Mesenchymal stem cell (in vitro differentiated cells and primary cell): ENCODE results near the gene CDYL.
"Not testable (repeated sequence)": the region's sequence is repeated elsewhere in the genome, so short reads cannot be mapped to it uniquely, and the experiment has no call there.

Source experiments
- DNase-seq: peaks from one replicate; pipeline ENCODE4 v3.0.0-alpha.2; 2013
- H2AFZ ChIP-seq: one replicate; pipeline ENCODE4 v1.6.1; 2013; ENCODE audit warnings: low read depth, mild to moderate bottlenecking, control low read depth, inconsistent platforms, low read length, moderate library complexity
- H2AK5ac ChIP-seq: 2 replicates; pipeline ENCODE4 v1.6.1; 2013; ENCODE audit warnings: low read length, moderate library complexity, mild to moderate bottlenecking, inconsistent platforms; ENCODE audit not compliant: severe bottlenecking
- H2BK120ac ChIP-seq: one replicate; pipeline ENCODE4 v1.6.1; 2013; ENCODE audit warnings: low read depth, mild to moderate bottlenecking, inconsistent platforms, low read length, moderate library complexity
- H2BK12ac ChIP-seq, 2 experiments: one replicate each; pipeline ENCODE4 v1.6.1; 2013; ENCODE audit warnings: inconsistent platforms in 2 of 2, low read length in 2 of 2, mild to moderate bottlenecking in 2 of 2, moderate library complexity in 2 of 2, control low read depth in 1 of 2
- H2BK15ac ChIP-seq: one replicate; pipeline ENCODE4 v1.6.1; 2013; ENCODE audit warnings: mild to moderate bottlenecking, low read depth, inconsistent platforms; ENCODE audit not compliant: poor library complexity, severe bottlenecking
- H2BK5ac ChIP-seq: 2 replicates; pipeline ENCODE4 v1.6.1; 2013; ENCODE audit warnings: low read depth, mild to moderate bottlenecking, low read length, control low read depth, inconsistent platforms; ENCODE audit not compliant: poor library complexity, severe bottlenecking
- H3K14ac ChIP-seq, 2 experiments: one replicate each; pipeline ENCODE4 v1.6.1; 2013; ENCODE audit warnings: inconsistent platforms in 2 of 2, low read length in 2 of 2, control low read depth in 1 of 2, mild to moderate bottlenecking in 1 of 2, moderate library complexity in 1 of 2
- H3K18ac ChIP-seq, 2 experiments: one replicate each; pipeline ENCODE4 v1.6.1; 2013; ENCODE audit warnings: inconsistent platforms in 2 of 2, low read length in 2 of 2, control low read depth in 1 of 2, low read depth in 1 of 2, mild to moderate bottlenecking in 1 of 2
- H3K23ac ChIP-seq, 2 experiments: one replicate each; pipeline ENCODE4 v1.6.1; 2013; ENCODE audit warnings: inconsistent platforms in 2 of 2, low read length in 2 of 2, mild to moderate bottlenecking in 2 of 2, moderate library complexity in 2 of 2, control low read depth in 1 of 2
- H3K27ac ChIP-seq: 2 replicates; pipeline ENCODE4 v1.5.1; 2013; ENCODE audit warnings: mild to moderate bottlenecking, moderate library complexity, low read length, control low read depth, inconsistent platforms; ENCODE audit not compliant: poor library complexity, severe bottlenecking
- H3K27me3 ChIP-seq, 2 experiments: 2 replicates each; pipeline versions ENCODE4 v1.6.1 to v1.7.0; 2013; ENCODE audit warnings: low read length in 2 of 2, mild to moderate bottlenecking in 2 of 2, moderate library complexity in 2 of 2, control low read depth in 1 of 2, inconsistent platforms in 1 of 2; ENCODE audit not compliant: control insufficient read depth in 1 of 2, insufficient read depth in 1 of 2
- H3K36me3 ChIP-seq, 2 experiments: 2 replicates each; pipeline versions ENCODE4 v1.6.1 to v1.7.0; 2013; ENCODE audit warnings: low read length in 2 of 2, control low read depth in 1 of 2, inconsistent platforms in 1 of 2, low read depth in 1 of 2, mild to moderate bottlenecking in 1 of 2; ENCODE audit not compliant: insufficient read depth in 2 of 2, control insufficient read depth in 1 of 2
- H3K4ac ChIP-seq, 2 experiments: one replicate each; pipeline ENCODE4 v1.6.1; 2013; ENCODE audit warnings: inconsistent platforms in 2 of 2, low read length in 2 of 2, mild to moderate bottlenecking in 2 of 2, moderate library complexity in 2 of 2, control low read depth in 1 of 2, low read depth in 1 of 2
- H3K4me1 ChIP-seq: 2 replicates; pipeline ENCODE4 v1.6.1; 2013; ENCODE audit warnings: low read depth, low read length, control low read depth; ENCODE audit not compliant: control insufficient read depth, insufficient read depth
- H3K4me2 ChIP-seq: 2 replicates; pipeline ENCODE4 v1.6.1; 2013; ENCODE audit warnings: low read length, mild to moderate bottlenecking, inconsistent platforms; ENCODE audit not compliant: poor library complexity, severe bottlenecking
- H3K4me3 ChIP-seq, 2 experiments: 2 replicates each; pipeline versions ENCODE4 v1.5.1 to v1.7.0; 2013; ENCODE audit warnings: low read length in 2 of 2, mild to moderate bottlenecking in 2 of 2, control low read depth in 1 of 2, low read depth in 1 of 2; ENCODE audit not compliant: insufficient read depth in 1 of 2
- H3K79me1 ChIP-seq: replicated peaks from 2 replicates; pipeline ENCODE4 v1.6.1; 2013; ENCODE audit warnings: mild to moderate bottlenecking, control low read depth, low read length, inconsistent platforms; ENCODE audit not compliant: poor library complexity, severe bottlenecking
- H3K9ac ChIP-seq: 2 replicates; pipeline ENCODE4 v1.7.0; 2013; ENCODE audit warnings: mild to moderate bottlenecking, low read length, moderate library complexity
- H3K9me3 ChIP-seq: 2 replicates; pipeline ENCODE4 v1.7.0; 2013; ENCODE audit warnings: mild to moderate bottlenecking, low read length; ENCODE audit not compliant: control insufficient read depth
- H4K8ac ChIP-seq: one replicate; pipeline ENCODE4 v1.6.1; 2013; ENCODE audit warnings: inconsistent platforms, mild to moderate bottlenecking, low read length, moderate library complexity
- H4K91ac ChIP-seq: one replicate; pipeline ENCODE4 v1.6.1; 2013; ENCODE audit warnings: mild to moderate bottlenecking, low read length, inconsistent platforms
- WGBS: methylation state at CpG from one replicate; pipeline ENCODE4 v1.1.7; 2013; ENCODE audit warnings: mixed read lengths; 5-methylcytosine and 5-hydroxymethylcytosine counted together

CDYL gene

GRCh38 chr6:4864519-4864918 lies 88.3 kb downstream of the CDYL start:
- Histone ChIP-seq H3K4me3 (no peak overlapping the region), H4K91ac (no peak overlapping the region), H2BK15ac (no peak overlapping the region), H3K23ac (no peak overlapping the region), H2BK12ac (no peak overlapping the region), H3K4me1 (no peaks in the 10 kb centered on the region), H2AFZ (no peak overlapping the region), H3K4ac (no peak overlapping the region), H3K14ac (no peak overlapping the region), H3K9ac (no peak overlapping the region), H2BK5ac (no peak overlapping the region), H3K9me3 (peaks cover 13% of the 10 kb centered on the region), H3K36me3 (peaks cover 0 to 4% of the 10 kb centered on the region in 2 experiments), H3K27ac (no peak overlapping the region), H3K18ac (no peak overlapping the region), H2BK120ac (no peak overlapping the region), H4K8ac (no peak overlapping the region), H3K4me2 (no peak overlapping the region), H2AK5ac (no peak overlapping the region), H3K79me1 (peaks cover 28% of the 10 kb centered on the region), H3K27me3 (no peaks in the 10 kb centered on the region)
- DNase-seq = no peak
- 100% methylated on average over 2 of the region's 3 CpGs for WGBS

DNA sequence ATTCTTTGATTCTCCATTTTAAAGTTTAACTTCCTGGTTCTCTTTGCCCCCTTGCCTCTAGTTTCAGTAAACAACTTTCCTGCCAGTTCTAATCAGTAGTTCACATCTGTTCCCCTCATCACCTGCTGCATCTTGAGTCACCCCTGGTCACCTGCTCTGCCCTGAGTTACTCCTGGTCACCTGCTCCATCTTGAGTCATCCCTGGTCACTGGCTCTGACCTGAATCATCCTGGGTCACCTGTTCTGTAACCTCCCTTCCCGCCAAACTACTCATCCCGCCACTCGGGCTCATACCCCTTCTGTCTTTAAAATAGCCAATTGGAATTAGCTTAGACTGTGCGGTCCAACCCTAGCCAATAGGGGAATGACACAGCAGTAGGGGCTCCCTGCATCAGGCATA lies 88.8 kb downstream of the CDYL start:
- Histone ChIP-seq H3K79me1 (peaks cover 27% of the 10 kb centered on the region), H3K9me3 (peaks cover 13% of the 10 kb centered on the region)
- H2AFZ ChIP-seq, H2BK15ac ChIP-seq, H4K8ac ChIP-seq, H4K91ac ChIP-seq, DNase-seq, H3K4ac ChIP-seq, H3K23ac ChIP-seq, H3K27me3 ChIP-seq, H3K4me1 ChIP-seq, H2BK12ac ChIP-seq, H2BK5ac ChIP-seq, H3K18ac ChIP-seq, H3K9ac ChIP-seq, H3K36me3 ChIP-seq, H3K14ac ChIP-seq, H3K4me3 ChIP-seq, H3K4me2 ChIP-seq, H2AK5ac ChIP-seq, H3K27ac ChIP-seq, H2BK120ac ChIP-seq: not testable (repeated sequence)
- WGBS = 97% methylated on average over 4 of the region's 4 CpGs

GRCh38 chr6:4870821-4871494 lies 94.8 kb downstream of the CDYL start:
- WGBS = no CpG with 5 or more reads among the region's 3 CpGs
- DNase-seq = peak; percentile 32

DNA sequence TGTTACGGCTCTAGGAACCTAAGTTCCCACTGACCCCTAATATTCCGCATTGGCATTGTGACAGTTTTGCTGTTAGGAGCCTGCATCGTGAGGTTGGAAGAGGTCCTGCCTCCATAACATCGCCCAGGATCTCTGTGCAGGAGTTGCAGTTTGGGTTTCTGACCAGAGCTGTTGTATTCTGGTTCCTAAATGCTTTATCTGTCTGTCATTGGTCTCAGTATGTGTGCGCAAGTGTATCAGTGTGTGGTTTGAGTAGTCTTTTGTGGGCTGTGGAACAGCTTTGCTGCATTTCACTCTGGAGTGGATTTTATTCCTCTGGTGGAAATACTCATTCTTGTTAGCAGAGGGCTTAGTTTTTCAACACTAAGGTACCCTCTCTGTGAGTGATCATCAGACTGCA lies 95.6 kb downstream of the CDYL start:
- Histone ChIP-seq H2BK12ac (peak overlapping the region in 1 of 2 experiments; percentile 55), H3K4me2 (no peak overlapping the region), H4K91ac (no peak overlapping the region), H3K4me1 (peaks cover 4% of the 10 kb centered on the region), H3K18ac (peak overlapping the region in 1 of 2 experiments; percentile 56), H3K27ac (no peak overlapping the region), H3K27me3 (no peaks in the 10 kb centered on the region), H2AK5ac (no peak overlapping the region), H3K36me3 (no peaks in the 10 kb centered on the region), H3K4ac (peak overlapping the region in 1 of 2 experiments; percentile 49), H3K23ac (no peak overlapping the region), H3K4me3 (no peak overlapping the region), H2BK5ac (no peak overlapping the region), H2AFZ (no peak overlapping the region), H4K8ac (no peak overlapping the region), H2BK15ac (no peak overlapping the region), H3K9me3 (peaks cover 10% of the 10 kb centered on the region), H3K14ac (peak overlapping the region in 1 of 2 experiments; percentile 65), H3K79me1 (peaks cover 13% of the 10 kb centered on the region), H3K9ac (no peak overlapping the region), H2BK120ac (no peak overlapping the region)
- over 99% methylated on average over 5 of the region's 5 CpGs for WGBS
- DNase-seq = no peak

More at GRCh38 chr6:4870821-4871494, 94.8 kb downstream of the CDYL start:
- no peak overlapping the region for H3K4ac ChIP-seq
- no peak overlapping the region for H2BK120ac ChIP-seq
- peaks cover 12% of the 10 kb centered on the region for H3K9me3 ChIP-seq
- no peak overlapping the region for H2BK12ac ChIP-seq
- no peak overlapping the region for H4K8ac ChIP-seq
- peak overlapping the region; percentile 13 for H3K9ac ChIP-seq
- peaks cover 13% of the 10 kb centered on the region for H3K79me1 ChIP-seq
- no peak overlapping the region for H2AFZ ChIP-seq
- H2BK5ac ChIP-seq = no peak overlapping the region
- no peak overlapping the region for H2BK15ac ChIP-seq
- peaks cover 4% of the 10 kb centered on the region for H3K4me1 ChIP-seq
- no peak overlapping the region for H3K4me2 ChIP-seq
- H3K14ac ChIP-seq = no peak overlapping the region
- H3K27ac ChIP-seq = no peak overlapping the region
- H4K91ac ChIP-seq = no peak overlapping the region
- no peak overlapping the region for H2AK5ac ChIP-seq
- H3K27me3 ChIP-seq = no peaks in the 10 kb centered on the region
- no peak overlapping the region for H3K23ac ChIP-seq
- no peak overlapping the region for H3K18ac ChIP-seq
- H3K36me3 ChIP-seq = no peaks in the 10 kb centered on the region
- no peak overlapping the region for H3K4me3 ChIP-seq
